Gastroesophageal sphincter (tissue), 2 donors: Measurements from ENCODE around the gene KLHL2.

Experiments used
- POLR2A ChIP-seq, 2 donors: fragments of 450-650 bp; IDR thresholded peaks; one replicate each; pipeline ENCODE4 v1.6.1; 2017; ENCODE audit warnings: antibody characterized with exemption in 2 of 2, mild to moderate bottlenecking in 2 of 2, moderate library complexity in 1 of 2
- POLR2AphosphoS5 ChIP-seq: sonication (generic); formaldehyde crosslinking; IDR thresholded peaks from one replicate; pipeline ENCODE4 v1.6.1; 2017; ENCODE audit warnings: antibody characterized with exemption

- no peak for TF ChIP-seq POLR2A (IDR thresholded peaks at IDR 0.05)
- no peak for TF ChIP-seq POLR2AphosphoS5
Observed at GRCh38 chr4:165332502-165332901, 125.1 kb downstream of the KLHL2 start.
